ENCODE data around the gene ARMC2. TPM values are rescaled to one million over a fixed set of nuclear protein-coding genes. Genes with fewer than 3 reads are reported as not detected.

Gene ARMC2
- polyA plus RNA-seq, 1 of the 3 experiments (the other 2 are of a cell fraction): 2.4 TPM

GRCh38 chr6:108982154-108983113, 134.2 kb downstream of the ARMC2 start:
- POLR2A ChIA-PET: no interaction called here
- TF ChIP-seq ELF1 (IDR thresholded peaks at IDR 0.05) (no peak), RXRA (IDR thresholded peaks at IDR 0.05; ENCODE audit: borderline replicate concordance, low read depth) (no peak), NFIC (IDR thresholded peaks at IDR 0.05; ENCODE audit: borderline replicate concordance) (no peak), POLR2AphosphoS5 (IDR thresholded peaks at IDR 0.05; ENCODE audit: low read depth, low read length) (no peak), CTCF (IDR thresholded peaks at IDR 0.05) (no peak)
- DNase-seq: no peak
- CTCF ChIA-PET: interaction anchor here (0.6 kb wide), 1 partner anchor 1316 kb away, joined by 3 read pairs; no protein-coding TSS in a partner anchor
- H3K27ac ChIP-seq (ENCODE audit: low read depth in 2 of 2, low read length in 1 of 2): no peak overlapping the region
- H3K27me3 ChIP-seq (ENCODE audit: insufficient read depth): no peaks in the 10 kb centered on the region
- H3K4me3 ChIP-seq (ENCODE audit: low read depth in 2 of 2, low read length in 1 of 2): no peak overlapping the region
- H3K9me3 ChIP-seq: no peaks in the 10 kb centered on the region
- H3K9ac ChIP-seq: no peak overlapping the region
- no peak overlapping the region for H3K4me2 ChIP-seq
- WGBS (ENCODE audit: low lambda C conversion rate): 96% methylated on average over 10 of the region's 10 CpGs
- H2AFZ ChIP-seq (ENCODE audit: low read depth): no peak overlapping the region
- no peaks in the 10 kb centered on the region for H3K79me2 ChIP-seq (ENCODE audit: insufficient read depth)
- no peaks in the 10 kb centered on the region for H3K4me1 ChIP-seq (ENCODE audit: control insufficient read depth in 1 of 2, insufficient read depth in 2 of 2, low read depth in 1 of 2, low read length in 1 of 2)
- H3K36me3 ChIP-seq (replicated peaks in 1 of 2; ENCODE audit: control insufficient read depth in 1 of 2, insufficient read depth in 2 of 2, low read length in 1 of 2): peaks cover 6 to 18% of the 10 kb centered on the region in 2 experiments
- no peaks in the 10 kb centered on the region for H4K20me1 ChIP-seq (ENCODE audit: insufficient read depth)
- H3F3A ChIP-seq (replicated peaks; ENCODE audit: insufficient read depth): no peaks in the 10 kb centered on the region
- no peaks in the 10 kb centered on the region for H3K9me2 ChIP-seq

- Histone ChIP-seq H3K79me2 (ENCODE audit: insufficient read depth) (no peaks in the 10 kb centered on the region), H3K9me2 (no peaks in the 10 kb centered on the region), H3K36me3 (replicated peaks in 1 of 2; ENCODE audit: control insufficient read depth in 1 of 2, insufficient read depth in 2 of 2, low read length in 1 of 2) (peaks cover 13 to 23% of the 10 kb centered on the region in 2 experiments), H3K4me2 (no peak overlapping the region), H3K27me3 (ENCODE audit: insufficient read depth) (no peaks in the 10 kb centered on the region), H3K27ac (ENCODE audit: low read depth in 2 of 2, low read length in 1 of 2) (no peak overlapping the region), H3K9me3 (no peaks in the 10 kb centered on the region), H3K4me1 (ENCODE audit: control insufficient read depth in 1 of 2, insufficient read depth in 2 of 2, low read depth in 1 of 2, low read length in 1 of 2) (no peaks in the 10 kb centered on the region), H2AFZ (ENCODE audit: low read depth) (no peak overlapping the region), H3F3A (replicated peaks; ENCODE audit: insufficient read depth) (no peaks in the 10 kb centered on the region), H3K4me3 (ENCODE audit: low read depth in 2 of 2, low read length in 1 of 2) (no peak overlapping the region), H4K20me1 (ENCODE audit: insufficient read depth) (no peaks in the 10 kb centered on the region), H3K9ac (no peak overlapping the region)
- POLR2A ChIA-PET: no interaction called here
- TF ChIP-seq ZBTB33 (IDR thresholded peaks at IDR 0.05; ENCODE audit: borderline replicate concordance, low read depth) (no peak), FOXJ3 (CRISPR knock-in tag; IDR thresholded peaks at IDR 0.05) (no peak), PBX3 (IDR thresholded peaks at IDR 0.05) (no peak), MXI1 (IDR thresholded peaks at IDR 0.05; ENCODE audit: low read depth, low read length) (no peak), REST (IDR thresholded peaks at IDR 0.05; ENCODE audit: low read depth, low read length) (no peak), RCOR1 (IDR thresholded peaks at IDR 0.05; ENCODE audit: low read length) (no peak)
- DNase-seq: no peak
- CTCF ChIA-PET: no interaction called here
- 92% methylated on average over 1 of the region's 1 CpG for WGBS (ENCODE audit: low lambda C conversion rate)
Measured at GRCh38 chr6:108983151-108983550, 134.9 kb downstream of the ARMC2 start.
